ENCODE data around the gene G3BP2.

Gene G3BP2

GRCh38 chr4:75637827-75638226 lies 35.4 kb downstream of the G3BP2 start:
- no peak for DNase-seq

- DNase-seq: no peak
Measured at GRCh38 chr4:75637176-75637575, 36.0 kb downstream of the G3BP2 start.

GRCh38 chr4:75634951-75635350 lies 38.3 kb downstream of the G3BP2 start:
- DNase-seq: no peak

- DNase-seq: no peak
Measured at GRCh38 chr4:75634281-75634680, 38.9 kb downstream of the G3BP2 start.

GRCh38 chr4:75633846-75634245 lies 39.4 kb downstream of the G3BP2 start:
- no peak for DNase-seq

- no peak for DNase-seq
Measured at GRCh38 chr4:75630937-75631329, 42.3 kb downstream of the G3BP2 start.

GRCh38 chr4:75630174-75630936 lies 42.9 kb downstream of the G3BP2 start, which contains the start of gene CDKL2:
Gene CDKL2, minus strand, starts transcription at chr4:75630528. Its CDS starts 4,540 bp downstream, at chr4:75625988.
- peak; percentile 90 for DNase-seq

GRCh38 chr4:75629239-75629638 lies 44.0 kb downstream of the G3BP2 start:
- DNase-seq: no peak

- DNase-seq: no peak
Measured at GRCh38 chr4:75623026-75623425, 50.2 kb downstream of the G3BP2 start.

GRCh38 chr4:75621715-75622114 lies 51.5 kb downstream of the G3BP2 start:
- no peak for DNase-seq

GRCh38 chr4:75612306-75612705 lies 60.9 kb downstream of the G3BP2 start:
- DNase-seq: no peak

- DNase-seq: no peak
Measured at GRCh38 chr4:75605928-75606327, 67.3 kb downstream of the G3BP2 start.

GRCh38 chr4:75599647-75600046 lies 73.6 kb downstream of the G3BP2 start:
- DNase-seq: no peak

GRCh38 chr4:75598390-75598789 lies 74.8 kb downstream of the G3BP2 start:
- DNase-seq: no peak

- no peak for DNase-seq
Measured at GRCh38 chr4:75596061-75596460, 77.2 kb downstream of the G3BP2 start.

- DNase-seq: no peak
Measured at GRCh38 chr4:75593393-75593792, 79.8 kb downstream of the G3BP2 start.

All from central memory CD4-positive, alpha-beta T cell (primary cell).